ENCODE results near the gene FRAT2. TPM values are rescaled to one million over a fixed set of nuclear protein-coding genes. Genes with fewer than 3 reads are reported as not detected.
A peak's percentile ranks its signal among the peaks of the same experiment; 100 is the strongest.
"Not testable (repeated sequence)": the region's sequence is repeated elsewhere in the genome, so short reads cannot be mapped to it uniquely, and the experiment has no call there.

Gene FRAT2
- total RNA-seq, 4 donors from 2014 or later, result 14.6 to 28.2 (median 23.3) TPM

DNA sequence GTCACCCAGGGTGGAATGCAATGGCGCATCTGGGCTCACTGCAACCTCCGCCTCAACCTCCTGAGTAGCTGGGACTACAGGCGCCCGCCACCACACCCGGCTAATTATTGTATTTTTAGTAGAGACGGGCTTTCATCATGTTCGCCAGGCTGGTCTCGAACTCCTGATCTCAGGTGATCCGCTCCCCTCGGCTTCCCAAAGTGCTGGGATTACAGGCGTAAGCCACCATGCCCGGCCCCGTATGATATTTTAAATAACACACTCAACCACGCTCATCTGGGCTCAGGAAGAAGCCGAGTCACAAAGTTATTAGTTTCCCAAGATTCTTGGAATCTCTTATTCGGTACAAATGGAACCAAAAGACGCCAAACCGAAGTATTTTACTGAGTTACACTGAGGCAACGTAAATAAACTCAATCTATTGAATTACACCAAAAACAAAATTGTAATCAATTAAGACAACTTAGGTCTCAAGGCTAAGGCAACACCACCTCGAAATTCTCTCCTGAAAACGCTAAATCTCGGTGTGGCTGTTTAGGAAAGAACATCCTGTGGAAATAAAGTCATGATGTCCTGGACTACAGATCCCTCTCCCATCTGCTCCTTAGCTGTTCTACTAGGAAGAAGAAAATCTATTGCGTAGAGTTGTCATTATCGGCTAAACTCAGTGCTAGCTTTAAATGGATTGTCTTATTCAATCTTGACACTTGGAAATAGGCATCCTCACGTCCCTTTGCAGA is 43.0 kb downstream of the FRAT2 start:
- WGBS, 2 donors, result 58 to 60% methylated on average over 25 of the region's 25 CpGs
- peak overlapping the region; percentile 73 to 98 (median 90) for H3K4me3 ChIP-seq
- TF ChIP-seq, protein P1, sequence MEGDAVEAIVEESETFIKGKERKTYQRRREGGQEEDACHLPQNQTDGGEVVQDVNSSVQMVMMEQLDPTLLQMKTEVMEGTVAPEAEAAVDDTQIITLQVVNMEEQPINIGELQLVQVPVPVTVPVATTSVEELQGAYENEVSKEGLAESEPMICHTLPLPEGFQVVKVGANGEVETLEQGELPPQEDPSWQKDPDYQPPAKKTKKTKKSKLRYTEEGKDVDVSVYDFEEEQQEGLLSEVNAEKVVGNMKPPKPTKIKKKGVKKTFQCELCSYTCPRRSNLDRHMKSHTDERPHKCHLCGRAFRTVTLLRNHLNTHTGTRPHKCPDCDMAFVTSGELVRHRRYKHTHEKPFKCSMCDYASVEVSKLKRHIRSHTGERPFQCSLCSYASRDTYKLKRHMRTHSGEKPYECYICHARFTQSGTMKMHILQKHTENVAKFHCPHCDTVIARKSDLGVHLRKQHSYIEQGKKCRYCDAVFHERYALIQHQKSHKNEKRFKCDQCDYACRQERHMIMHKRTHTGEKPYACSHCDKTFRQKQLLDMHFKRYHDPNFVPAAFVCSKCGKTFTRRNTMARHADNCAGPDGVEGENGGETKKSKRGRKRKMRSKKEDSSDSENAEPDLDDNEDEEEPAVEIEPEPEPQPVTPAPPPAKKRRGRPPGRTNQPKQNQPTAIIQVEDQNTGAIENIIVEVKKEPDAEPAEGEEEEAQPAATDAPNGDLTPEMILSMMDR (IDR thresholded peaks at IDR 0.05), result no peak
- TF ChIP-seq EP300 (IDR thresholded peaks at IDR 0.05) (no peak), POLR2A (IDR thresholded peaks at IDR 0.05) (no peak)
- peak overlapping the region; percentile 85 to 99 (median 92) for H3K27ac ChIP-seq
- H3K36me3 ChIP-seq, result peaks cover 0 to 16% (median 0%) of the 10 kb centered on the region in 3 donors
- H3K9me3 ChIP-seq, result no peaks in the 10 kb centered on the region
- peaks cover 0 to 16% (median 6%) of the 10 kb centered on the region in 4 donors for H3K4me1 ChIP-seq
- no peaks in the 10 kb centered on the region for H3K27me3 ChIP-seq
- DNase-seq (ENCODE audit: low spot score in 2 of 2), result no peak

DNA sequence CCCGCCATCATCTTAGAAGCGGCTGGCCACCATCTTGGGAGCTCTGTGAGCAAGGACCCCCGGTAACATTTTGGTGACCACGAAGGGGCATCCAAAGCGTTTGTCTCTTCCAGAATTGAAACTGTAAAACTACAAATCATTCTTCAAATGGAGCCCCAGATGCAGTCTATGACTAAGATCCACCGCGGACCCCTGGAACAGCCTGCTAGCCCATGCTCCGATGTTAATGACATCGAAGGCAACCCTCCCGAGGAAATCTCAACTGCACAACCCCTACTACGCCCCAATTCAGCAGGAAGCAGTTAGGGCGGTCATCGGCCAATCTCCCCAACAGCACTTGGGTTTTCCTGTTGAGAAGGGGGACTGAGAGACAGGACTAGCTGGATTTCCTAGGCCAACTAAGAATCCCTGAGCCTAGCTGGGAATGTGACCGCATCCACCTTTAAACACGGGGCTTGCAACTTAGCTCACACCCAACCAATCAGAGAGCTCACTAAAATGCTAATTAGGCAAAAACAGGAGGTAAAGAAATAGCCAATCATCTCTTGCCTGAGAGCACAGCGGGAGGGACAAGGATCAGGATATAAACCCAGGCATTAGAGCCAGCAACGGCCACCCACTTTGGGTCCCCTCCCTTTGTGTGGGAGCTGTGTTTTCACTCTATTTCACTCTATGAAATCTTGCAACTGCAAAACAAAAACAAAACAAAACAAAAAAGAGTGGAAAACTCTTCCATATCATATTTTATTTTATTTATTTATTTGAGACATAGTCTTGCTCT is 43.8 kb downstream of the FRAT2 start:
- not testable (repeated sequence) for DNase-seq (ENCODE audit: low spot score in 2 of 2); H3K27me3 ChIP-seq; H3K4me3 ChIP-seq; H3K9me3 ChIP-seq
- H3K36me3 ChIP-seq, result peaks cover 0 to 20% (median 0%) of the 10 kb centered on the region in 3 donors
- WGBS, 2 donors, result 89 to 90% methylated on average over 15 to 16 of the region's 17 CpGs
- H3K4me1 ChIP-seq, result peaks cover 0 to 16% (median 6%) of the 10 kb centered on the region in 4 donors
- peak overlapping the region in 1 of 4 donors; percentile 89 for H3K27ac ChIP-seq

DNA sequence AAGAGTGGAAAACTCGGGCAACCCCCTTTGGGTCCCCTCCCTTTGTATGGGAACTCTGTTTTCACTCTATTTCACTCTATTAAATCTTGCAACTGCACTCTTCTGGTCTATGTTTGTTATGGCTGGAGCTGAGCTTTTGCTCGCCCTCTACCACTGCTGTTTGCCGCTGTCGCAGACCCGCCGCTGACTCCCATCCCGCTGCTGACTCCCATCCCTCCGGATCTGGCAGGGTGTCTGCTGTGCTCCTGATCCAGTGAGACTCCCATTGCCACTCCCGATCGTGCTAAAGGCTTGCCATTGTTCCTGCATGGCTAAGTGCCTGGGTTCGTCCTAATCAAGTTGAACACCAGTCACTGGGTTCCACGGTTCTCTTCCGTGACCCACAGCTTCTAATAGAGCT is 44.5 kb downstream of the FRAT2 start:
- Histone ChIP-seq H3K36me3 (peaks cover 0 to 20% (median 0%) of the 10 kb centered on the region in 3 donors), H3K4me1 (peaks cover 0 to 16% (median 6%) of the 10 kb centered on the region in 4 donors)
- H3K27ac ChIP-seq; DNase-seq (ENCODE audit: low spot score in 2 of 2); H3K27me3 ChIP-seq; H3K9me3 ChIP-seq; H3K4me3 ChIP-seq: not testable (repeated sequence)
- WGBS, 2 donors, result 92% methylated on average over 13 of the region's 13 CpGs

Small RNAs within 50 kb of the gene (small RNA-seq; reads per million reads assigned to genes)
- not detected for gene RF00017

Other genes starting within 250 kb of the FRAT2 start
- gene SLIT1, start 148.8 kb downstream of the FRAT2 start, total RNA-seq, result 1 to 10 TPM in 2 of 4 donors, under 1 TPM in 2; 0.78 to 3.1 (median 1.3) TPM
- gene ARHGAP19, start 42.1 kb downstream of the FRAT2 start, total RNA-seq, result 100 to 1,000 TPM in 1 of 4 donors, 10 to 100 TPM in 3; 37.5 to 109 (median 77.7) TPM
- 10 to 100 TPM in 1 of 4 donors, 1 to 10 TPM in 3; 6.8 to 10.0 (median 8.5) TPM for gene FRAT1, start 15.5 kb downstream of the FRAT2 start, total RNA-seq
- 10 to 100 TPM; 14.7 to 50.7 (median 24.4) TPM for gene RRP12, start 66.6 kb upstream of the FRAT2 start, total RNA-seq
- gene PGAM1, start 91.5 kb upstream of the FRAT2 start, total RNA-seq, result 100 to 1,000 TPM; 142 to 166 (median 155) TPM
- 10 to 100 TPM; 21.6 to 40.8 (median 33.4) TPM for gene EXOSC1, start 111.3 kb upstream of the FRAT2 start, total RNA-seq
- gene ZDHHC16, start 111.4 kb upstream of the FRAT2 start, total RNA-seq, result 10 to 100 TPM; 26.4 to 50.4 (median 36.0) TPM
- gene MMS19, start 163.7 kb upstream of the FRAT2 start, total RNA-seq, result 10 to 100 TPM; 80.4 to 90.2 (median 88.4) TPM
- 10 to 100 TPM in 3 of 4 donors, 1 to 10 TPM in 1; 9.4 to 17.1 (median 16.5) TPM for gene UBTD1, start 164.2 kb upstream of the FRAT2 start, total RNA-seq
- gene ANKRD2, start 238.1 kb upstream of the FRAT2 start, total RNA-seq, result 1 to 10 TPM in 1 of 4 donors, under 1 TPM in 1, not detected in 2; 0.22 to 1.0 TPM
- gene HOGA1, start 249.7 kb upstream of the FRAT2 start, total RNA-seq, result 10 to 100 TPM in 3 of 4 donors, 1 to 10 TPM in 1; 3.6 to 31.6 (median 25.3) TPM

Data from tibial nerve (tissue), 4 donors.